Sigmoid colon (tissue), 7 donors: ENCODE measurements around the gene NAA38. TPM values are rescaled to one million over a fixed set of nuclear protein-coding genes. Genes with fewer than 3 reads are reported as not detected.

Experiments
- DNase-seq: peaks from one replicate; pipeline ENCODE4 v3.0.0-alpha.2; 2019
- H3K27ac ChIP-seq, 4 donors: fragments of 200-600 bp; sonication (generic); one replicate each; pipeline ENCODE4 v1.5.1; 2016 to 2019; ENCODE audit warnings: mild to moderate bottlenecking in 1 of 4
- H3K27me3 ChIP-seq, 3 donors: fragments of 200-600 bp; sonication (generic); one replicate each; pipeline ENCODE4 v1.5.1; 2019; ENCODE audit warnings: mild to moderate bottlenecking in 1 of 3
- H3K36me3 ChIP-seq, 4 donors: fragments of 200-600 bp; sonication (generic); one replicate each; pipeline ENCODE4 v1.5.1; 2016 to 2019
- H3K4me1 ChIP-seq, 4 donors: fragments of 200-600 bp; sonication (generic); one replicate each; pipeline ENCODE4 v1.5.1; 2017 to 2019
- H3K4me3 ChIP-seq, 4 donors: fragments of 200-600 bp; sonication (generic); one replicate each; pipeline ENCODE4 v1.5.1; 2017 to 2019; ENCODE audit warnings: mild to moderate bottlenecking in 2 of 4, moderate library complexity in 1 of 4
- H3K9me3 ChIP-seq, 4 donors: fragments of 200-600 bp in 3 of 4; sonication (generic) in 3 of 4; one replicate each; pipeline versions ENCODE4 v1.5.1 to v1.6.1; 2013 to 2019
- EP300 ChIP-seq, 4 donors: sonication (generic); formaldehyde crosslinking; IDR thresholded peaks; one replicate each; pipeline ENCODE4 v1.6.1; 2017; ENCODE audit warnings: antibody characterized with exemption in 4 of 4
- POLR2A ChIP-seq, 2 donors: fragments of 450-650 bp; IDR thresholded peaks; one replicate each; pipeline ENCODE4 v1.6.1; 2016; ENCODE audit warnings: antibody characterized with exemption in 2 of 2, mild to moderate bottlenecking in 2 of 2, moderate library complexity in 2 of 2
- POLR2AphosphoS5 ChIP-seq, 4 donors: sonication (generic); formaldehyde crosslinking; IDR thresholded peaks; one replicate each; pipeline ENCODE4 v1.6.1; 2017; ENCODE audit warnings: antibody characterized with exemption in 4 of 4
- WGBS, 2 donors: extraction: QIAGEN DNeasy Blood & Tissue Kit; methylation state at CpG; one replicate each; pipeline ENCODE4 v1.1.7; 2013; 5-methylcytosine and 5-hydroxymethylcytosine counted together
- intact Hi-C: fragments of 100-400 bp; cut with DNase I; formaldehyde crosslinking; loops from one replicate; pipeline ENCODE4 v1.15.1; 2023
- polyA plus RNA-seq, 3 donors: library from polyadenylated mRNA; stranded (reverse); fragments of 200-250 nt; gene quantifications; one replicate each; pipeline ENCODE4 v1.2.3, GENCODE V29; 2013
- small RNA-seq, 3 donors: library from RNA; depleted of rRNA; stranded (forward); fragments of <200 nt; gene quantifications; one replicate each; pipeline ENCODE3, GENCODE V24; 2016
- total RNA-seq, 4 donors: library from RNA; depleted of rRNA; stranded (reverse); fragments of >200 nt; gene quantifications; one replicate each; pipeline ENCODE4 v1.1.0, GENCODE V29; 2016
- TF ChIP-seq, protein P1 (sequence below), 4 experiments: fragments of 450-650 bp in 3 of 4; fragments of 200-600 bp in 1 of 4; IDR thresholded peaks; one replicate each; pipeline ENCODE4 v1.5.1; 2016 to 2019; ENCODE audit warnings: antibody characterized with exemption in 4 of 4, mild to moderate bottlenecking in 3 of 4, moderate library complexity in 2 of 4
- donor health status: healthy with polysubstance abuse.
- donor health status: Bipolar disorder and iron deficiency.
- donor health status: healthy.

NAA38 gene
- total and polyA plus RNA-seq, 7 donors, result 92.4 to 206 (median 109) TPM

DNA sequence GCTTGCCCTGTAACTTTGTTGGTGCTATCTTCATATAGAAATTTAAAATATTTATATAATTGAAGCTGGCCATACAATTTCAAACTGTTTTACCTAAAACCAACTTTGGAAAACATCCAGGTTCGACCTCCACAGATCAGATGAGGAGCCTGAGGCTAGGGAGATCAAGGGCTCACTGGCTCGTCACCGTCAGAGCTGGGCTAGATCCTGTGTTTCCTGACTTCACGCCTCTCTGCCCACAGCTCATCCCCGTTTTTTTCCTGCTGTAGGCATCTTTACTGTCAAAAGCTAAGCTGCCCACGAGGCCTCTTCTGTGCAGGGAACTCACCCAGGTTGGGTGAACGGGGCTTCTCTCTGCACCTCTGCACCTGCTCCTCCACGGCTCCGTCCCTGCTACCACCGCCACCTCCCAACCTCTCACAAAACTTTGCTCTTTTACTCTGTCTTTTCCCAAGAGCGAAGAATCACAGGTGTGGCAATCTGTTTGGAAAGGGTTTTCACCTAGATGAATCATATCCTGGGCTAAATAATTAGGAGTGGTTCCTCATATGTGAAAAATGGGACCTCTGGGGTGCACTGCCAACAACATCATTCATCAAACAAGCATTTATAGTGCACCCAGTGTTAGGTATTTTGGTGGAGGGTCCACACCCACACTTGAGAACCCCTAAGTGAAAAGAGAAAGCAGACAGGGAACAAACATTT, 48.1 kb downstream of the NAA38 start:
- TF ChIP-seq, protein P1, sequence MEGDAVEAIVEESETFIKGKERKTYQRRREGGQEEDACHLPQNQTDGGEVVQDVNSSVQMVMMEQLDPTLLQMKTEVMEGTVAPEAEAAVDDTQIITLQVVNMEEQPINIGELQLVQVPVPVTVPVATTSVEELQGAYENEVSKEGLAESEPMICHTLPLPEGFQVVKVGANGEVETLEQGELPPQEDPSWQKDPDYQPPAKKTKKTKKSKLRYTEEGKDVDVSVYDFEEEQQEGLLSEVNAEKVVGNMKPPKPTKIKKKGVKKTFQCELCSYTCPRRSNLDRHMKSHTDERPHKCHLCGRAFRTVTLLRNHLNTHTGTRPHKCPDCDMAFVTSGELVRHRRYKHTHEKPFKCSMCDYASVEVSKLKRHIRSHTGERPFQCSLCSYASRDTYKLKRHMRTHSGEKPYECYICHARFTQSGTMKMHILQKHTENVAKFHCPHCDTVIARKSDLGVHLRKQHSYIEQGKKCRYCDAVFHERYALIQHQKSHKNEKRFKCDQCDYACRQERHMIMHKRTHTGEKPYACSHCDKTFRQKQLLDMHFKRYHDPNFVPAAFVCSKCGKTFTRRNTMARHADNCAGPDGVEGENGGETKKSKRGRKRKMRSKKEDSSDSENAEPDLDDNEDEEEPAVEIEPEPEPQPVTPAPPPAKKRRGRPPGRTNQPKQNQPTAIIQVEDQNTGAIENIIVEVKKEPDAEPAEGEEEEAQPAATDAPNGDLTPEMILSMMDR (IDR thresholded peaks at IDR 0.05), result no peak
- TF ChIP-seq EP300 (IDR thresholded peaks at IDR 0.05), result no peak
- TF ChIP-seq POLR2AphosphoS5 (IDR thresholded peaks at IDR 0.05), result no peak
- no peak for TF ChIP-seq POLR2A (IDR thresholded peaks at IDR 0.05)
- peaks cover 0 to 10% (median 0%) of the 10 kb centered on the region in 3 donors for H3K27me3 ChIP-seq
- no peak overlapping the region for H3K4me3 ChIP-seq
- no peaks in the 10 kb centered on the region for H3K36me3 ChIP-seq
- WGBS, 2 donors, result 72% methylated on average over 11 of the region's 11 CpGs
- no peak overlapping the region for H3K27ac ChIP-seq
- no peaks in the 10 kb centered on the region for H3K4me1 ChIP-seq
- intact Hi-C loops, result no loop called here
- H3K9me3 ChIP-seq, result no peaks in the 10 kb centered on the region
- DNase-seq, result no peak

DNA sequence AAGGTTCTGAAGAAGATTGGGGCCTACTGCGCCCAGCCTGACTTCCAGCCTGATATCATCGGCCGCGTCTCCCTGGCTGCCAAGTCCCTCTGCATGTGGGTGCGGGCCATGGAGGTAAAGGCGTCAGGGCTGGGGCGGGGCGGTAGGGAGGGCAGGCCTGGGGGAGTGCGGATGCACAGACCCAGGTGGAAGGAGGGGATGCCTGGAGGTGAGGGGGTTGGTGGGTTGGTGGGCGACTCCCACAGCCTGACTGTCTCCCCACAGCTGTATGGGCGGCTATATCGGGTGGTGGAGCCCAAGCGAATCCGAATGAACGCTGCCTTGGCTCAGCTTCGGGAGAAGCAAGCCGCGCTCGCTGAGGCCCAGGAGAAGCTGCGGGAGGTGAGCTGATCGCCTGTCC, 50.2 kb downstream of the NAA38 start:
- TF ChIP-seq EP300 (IDR thresholded peaks at IDR 0.05) (no peak), POLR2A (IDR thresholded peaks at IDR 0.05) (no peak), POLR2AphosphoS5 (IDR thresholded peaks at IDR 0.05) (no peak)
- TF ChIP-seq, protein P1 (IDR thresholded peaks at IDR 0.05), result no peak
- DNase-seq, result peak; percentile 51
- intact Hi-C loops, result no loop called here

More for the DNA sequence above, 50.2 kb downstream of the NAA38 start:
- no peak overlapping the region for H3K4me3 ChIP-seq
- 92 to 96% methylated on average over 21 of the region's 21 CpGs for WGBS, 2 donors
- H3K36me3 ChIP-seq, result no peaks in the 10 kb centered on the region
- no peaks in the 10 kb centered on the region for H3K9me3 ChIP-seq
- peaks cover 0 to 13% (median 0%) of the 10 kb centered on the region in 3 donors for H3K27me3 ChIP-seq
- H3K27ac ChIP-seq, result no peak overlapping the region
- no peaks in the 10 kb centered on the region for H3K4me1 ChIP-seq

Small RNA genes lying within 50 kb of the gene (small RNA-seq; reads per million reads assigned to genes)
- 0 to 27.3 (median 2.2) reads per million in 3 donors for gene SCARNA21

Other genes starting within 250 kb of the NAA38 start
- 10 to 100 TPM; 33.8 to 35.5 (median 34.6) TPM for gene FXR2, start 242.7 kb downstream of the NAA38 start, total RNA-seq
- 10 to 100 TPM; 21.3 to 27.4 (median 21.6) TPM for gene FXR2, start 242.7 kb downstream of the NAA38 start, polyA plus RNA-seq
- gene SAT2, start 229.7 kb downstream of the NAA38 start, total RNA-seq, result 100 to 1,000 TPM in 2 of 4 donors, 10 to 100 TPM in 2; 72.9 to 116 (median 99.2) TPM
- 100 to 1,000 TPM in 2 of 3 donors, 10 to 100 TPM in 1; 96.9 to 115 (median 107) TPM for gene SAT2, start 229.7 kb downstream of the NAA38 start, polyA plus RNA-seq
- not detected for gene SHBG, start 227.4 kb downstream of the NAA38 start, total RNA-seq
- 1 to 10 TPM in 1 of 3 donors, under 1 TPM in 1, not detected in 1; 0.34 to 1.2 TPM for gene SHBG, start 227.4 kb downstream of the NAA38 start, polyA plus RNA-seq
- gene ATP1B2, start 206.6 kb downstream of the NAA38 start, total RNA-seq, result 1 to 10 TPM; 1.2 to 4.2 (median 1.5) TPM
- gene ATP1B2, start 206.6 kb downstream of the NAA38 start, polyA plus RNA-seq, result 1 to 10 TPM in 1 of 3 donors, under 1 TPM in 1, not detected in 1; 0.60 to 1.2 TPM
- gene TP53, start 170.1 kb downstream of the NAA38 start, total RNA-seq, result 10 to 100 TPM; 14.0 to 31.5 (median 15.9) TPM
- 10 to 100 TPM; 14.4 to 45.3 (median 16.2) TPM for gene TP53, start 170.1 kb downstream of the NAA38 start, polyA plus RNA-seq
- 10 to 100 TPM in 1 of 4 donors, 1 to 10 TPM in 3; 3.9 to 16.3 (median 4.8) TPM for gene WRAP53, start 169.1 kb downstream of the NAA38 start, total RNA-seq
- gene WRAP53, start 169.1 kb downstream of the NAA38 start, polyA plus RNA-seq, result 10 to 100 TPM in 1 of 3 donors, 1 to 10 TPM in 2; 3.6 to 15.5 (median 7.6) TPM
- gene EFNB3, start 152.4 kb downstream of the NAA38 start, total RNA-seq, result under 1 TPM; 0.28 to 0.71 (median 0.44) TPM
- gene EFNB3, start 152.4 kb downstream of the NAA38 start, polyA plus RNA-seq, result 1 to 10 TPM in 1 of 3 donors, not detected in 2; 1.0 TPM
- under 1 TPM in 3 of 4 donors, not detected in 1; under 0.01 to 0.36 (median 0.28) TPM for gene DNAH2, start 139.8 kb downstream of the NAA38 start, total RNA-seq
- under 1 TPM in 1 of 3 donors, not detected in 2; 0.32 TPM for gene DNAH2, start 139.8 kb downstream of the NAA38 start, polyA plus RNA-seq
- 10 to 100 TPM in 1 of 4 donors, 1 to 10 TPM in 3; 6.1 to 11.6 (median 8.5) TPM for gene KDM6B, start 23.3 kb downstream of the NAA38 start, total RNA-seq
- 10 to 100 TPM in 1 of 3 donors, 1 to 10 TPM in 2; 5.5 to 19.4 (median 6.0) TPM for gene KDM6B, start 23.3 kb downstream of the NAA38 start, polyA plus RNA-seq
- gene TMEM88, start 2.5 kb downstream of the NAA38 start, total RNA-seq, result 10 to 100 TPM in 3 of 4 donors, 1 to 10 TPM in 1; 6.8 to 19.9 (median 10.5) TPM
- 10 to 100 TPM in 1 of 3 donors, 1 to 10 TPM in 2; 2.4 to 11.4 (median 9.0) TPM for gene TMEM88, start 2.5 kb downstream of the NAA38 start, polyA plus RNA-seq
- gene CYB5D1, start 444 bp upstream of the NAA38 start, total RNA-seq, result 10 to 100 TPM in 2 of 4 donors, 1 to 10 TPM in 2; 7.1 to 14.4 (median 10.7) TPM
- 1 to 10 TPM; 4.2 to 8.6 (median 4.6) TPM for gene CYB5D1, start 444 bp upstream of the NAA38 start, polyA plus RNA-seq
- gene CHD3, start 31.2 kb upstream of the NAA38 start, total RNA-seq, result 100 to 1,000 TPM in 3 of 4 donors, 10 to 100 TPM in 1; 97.2 to 147 (median 117) TPM
- gene CHD3, start 31.2 kb upstream of the NAA38 start, polyA plus RNA-seq, result 10 to 100 TPM; 33.8 to 88.9 (median 47.4) TPM
- 1 to 10 TPM; 3.2 to 4.5 (median 4.2) TPM for gene RNF227, start 58.7 kb upstream of the NAA38 start, total RNA-seq
- gene RNF227, start 58.7 kb upstream of the NAA38 start, polyA plus RNA-seq, result 1 to 10 TPM in 2 of 3 donors, under 1 TPM in 1; 0.69 to 3.6 (median 1.8) TPM
- 1 to 10 TPM in 1 of 4 donors, under 1 TPM in 2, not detected in 1; 0.54 to 2.1 (median 0.66) TPM for gene KCNAB3, start 72.3 kb upstream of the NAA38 start, total RNA-seq
- gene KCNAB3, start 72.3 kb upstream of the NAA38 start, polyA plus RNA-seq, result 1 to 10 TPM in 1 of 3 donors, under 1 TPM in 2; 0.60 to 5.5 (median 0.69) TPM
- gene TRAPPC1, start 74.4 kb upstream of the NAA38 start, total RNA-seq, result 10 to 100 TPM; 33.5 to 66.5 (median 45.7) TPM
- gene TRAPPC1, start 74.4 kb upstream of the NAA38 start, polyA plus RNA-seq, result 100 to 1,000 TPM; 123 to 170 (median 123) TPM
- 10 to 100 TPM; 11.8 to 40.4 (median 30.0) TPM for gene CNTROB, start 74.6 kb upstream of the NAA38 start, total RNA-seq
- gene CNTROB, start 74.6 kb upstream of the NAA38 start, polyA plus RNA-seq, result 10 to 100 TPM; 16.6 to 33.3 (median 16.8) TPM
- gene GUCY2D, start 145.1 kb upstream of the NAA38 start, total RNA-seq, result not detected
- under 1 TPM in 1 of 3 donors, not detected in 2; 0.04 TPM for gene GUCY2D, start 145.1 kb upstream of the NAA38 start, polyA plus RNA-seq
- 1 to 10 TPM; 2.8 to 5.3 (median 4.3) TPM for gene ALOX15B, start 181.5 kb upstream of the NAA38 start, total RNA-seq
- 1 to 10 TPM; 1.2 to 3.2 (median 1.8) TPM for gene ALOX15B, start 181.5 kb upstream of the NAA38 start, polyA plus RNA-seq
- gene ALOX12B, start 230.2 kb upstream of the NAA38 start, total RNA-seq, result not detected
- gene ALOX12B, start 230.2 kb upstream of the NAA38 start, polyA plus RNA-seq, result under 1 TPM in 1 of 3 donors, not detected in 2; 0.52 TPM